Measurements from ENCODE around the gene TTYH1.

TTYH1 gene

DNA sequence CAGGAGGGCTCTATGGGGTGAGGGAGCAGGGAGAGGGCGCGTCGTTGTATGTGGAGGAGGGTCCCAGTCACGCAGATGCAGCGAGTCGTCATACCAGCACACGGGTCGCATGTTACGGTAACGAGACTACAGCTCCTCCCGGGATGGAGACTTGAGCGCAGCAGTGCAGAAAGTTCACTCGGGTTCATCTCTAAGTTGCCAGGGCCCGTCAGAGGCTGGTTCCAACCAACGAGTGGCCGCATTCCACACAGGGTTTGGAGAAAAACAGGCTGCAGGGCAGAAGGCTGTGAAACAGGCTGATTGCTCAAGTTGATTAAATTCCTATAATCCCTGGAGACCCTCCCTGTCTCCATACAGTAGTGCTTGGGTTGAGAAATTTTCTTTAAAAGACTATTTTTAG lies 21.9 kb upstream of the TTYH1 start:
- no peak for DNase-seq (ENCODE audit: low read depth)

DNA sequence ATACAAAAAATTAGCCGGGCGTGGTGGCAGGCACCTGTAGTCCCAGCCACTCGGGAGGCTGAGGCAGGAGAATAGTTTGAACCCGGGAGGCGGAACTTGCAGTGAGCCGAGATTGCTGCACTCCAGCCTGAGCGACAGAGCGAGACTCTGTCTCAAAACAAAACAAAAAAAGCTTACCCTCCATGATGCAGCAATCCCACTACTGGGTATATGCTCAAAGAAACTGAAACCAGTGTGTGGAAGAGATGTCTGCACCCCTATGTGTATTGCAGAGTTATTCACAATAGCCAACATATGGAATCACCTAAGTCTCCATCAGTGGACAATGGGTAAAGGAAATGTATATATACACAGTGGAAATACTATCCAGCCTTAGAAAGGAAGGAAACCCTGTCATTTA lies 19.6 kb upstream of the TTYH1 start:
- no peak for DNase-seq (ENCODE audit: low read depth)

DNA sequence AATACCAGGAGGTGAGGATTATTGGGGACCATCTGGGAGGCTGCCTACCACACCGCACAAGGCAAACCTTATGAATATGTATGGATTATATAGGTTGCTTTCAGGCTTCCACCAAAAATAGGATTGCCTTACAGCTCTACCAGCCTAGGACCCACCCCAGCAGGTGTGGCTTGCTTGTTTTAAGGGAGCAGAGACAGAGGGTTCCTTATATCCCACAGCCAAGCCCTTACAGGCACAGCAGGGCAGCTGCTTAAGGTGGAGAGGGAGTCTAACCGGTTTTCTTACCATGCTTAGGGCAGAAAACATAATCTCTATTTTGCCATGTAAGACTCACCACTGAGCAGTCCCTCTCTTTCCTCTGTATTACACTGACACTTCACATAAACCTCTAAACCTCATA lies 16.1 kb upstream of the TTYH1 start:
- no peak for DNase-seq (ENCODE audit: low read depth)

DNA sequence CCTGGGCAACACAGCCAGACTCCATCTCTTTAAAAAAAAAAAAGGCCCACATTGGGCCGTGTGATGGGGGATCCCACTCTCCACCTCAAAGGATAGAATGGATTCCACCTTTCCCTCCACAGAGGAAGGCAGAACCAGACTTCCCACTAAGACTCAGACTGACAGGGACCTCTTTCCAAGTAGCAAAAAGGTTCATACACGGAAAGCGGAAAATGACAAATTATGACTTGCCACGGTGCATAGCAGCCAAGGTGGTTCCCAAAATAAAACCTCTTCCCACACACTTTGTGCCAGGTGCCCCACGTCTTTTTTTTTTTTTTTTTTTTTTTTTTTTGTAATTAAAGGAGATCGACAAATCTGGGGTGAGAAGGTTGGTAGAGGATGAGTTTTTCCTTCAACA lies 14.4 kb upstream of the TTYH1 start:
- DNase-seq (ENCODE audit: low read depth): no peak

DNA sequence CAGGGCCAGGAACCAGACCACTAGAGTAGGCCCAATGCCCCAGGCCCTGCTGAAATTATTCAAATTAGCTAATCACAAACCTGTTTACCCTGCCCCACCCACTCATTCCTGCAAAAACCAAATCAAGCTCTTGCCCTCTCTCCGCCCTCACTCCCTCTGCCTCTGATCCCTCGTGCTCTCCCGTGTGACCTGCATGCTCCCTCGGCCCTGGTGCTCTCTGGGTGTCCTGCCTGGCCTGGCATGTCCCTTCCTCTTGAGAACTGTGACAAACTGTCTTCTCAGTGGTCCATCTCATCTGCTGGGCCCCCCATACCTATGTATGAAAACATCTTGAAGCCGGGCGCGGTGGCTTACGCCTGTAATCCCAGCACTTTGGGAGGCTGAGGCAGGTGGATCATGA lies 12.2 kb upstream of the TTYH1 start:
- DNase-seq (ENCODE audit: low read depth): no peak

DNA sequence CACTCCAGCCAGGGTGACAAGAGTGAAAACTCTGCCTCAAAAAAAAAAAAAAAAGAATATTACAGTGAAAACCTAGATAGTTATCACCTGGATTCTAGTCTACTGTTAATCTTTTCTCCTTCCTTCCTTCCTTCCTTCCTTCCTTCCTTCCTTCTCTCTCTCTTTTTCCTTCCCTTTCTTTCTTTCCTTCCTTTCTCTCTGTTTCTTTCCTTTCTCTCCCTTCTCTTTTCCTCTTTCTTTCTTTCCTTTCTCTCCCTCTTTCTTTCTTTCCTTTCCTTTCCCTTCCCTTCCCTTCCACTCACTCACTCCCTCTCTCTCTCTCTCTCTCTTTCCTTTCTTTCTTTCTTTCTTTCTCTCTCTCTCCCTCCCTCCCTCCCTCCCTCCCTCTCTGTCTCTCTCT lies 9.6 kb upstream of the TTYH1 start:
- DNase-seq (ENCODE audit: low read depth): no peak

DNA sequence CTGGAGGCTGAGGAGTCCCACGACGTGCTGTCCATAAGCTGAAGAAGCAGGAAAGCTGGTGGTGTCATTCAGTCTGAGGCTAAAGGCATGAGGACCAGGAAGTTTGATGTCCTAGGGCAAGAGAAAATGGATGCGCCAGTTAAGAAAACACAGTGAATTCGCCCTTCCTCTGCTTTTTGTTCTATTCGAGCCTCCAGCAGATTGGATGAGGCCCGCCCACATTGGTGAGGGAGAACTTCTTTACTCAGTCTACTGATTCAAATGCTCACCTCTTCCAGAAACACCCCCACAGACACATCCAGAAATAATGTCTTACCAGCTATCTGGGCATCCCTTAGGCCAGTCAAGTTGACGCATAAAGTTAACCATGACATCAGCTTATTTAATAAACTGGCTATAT lies 7.5 kb upstream of the TTYH1 start:
- DNase-seq (ENCODE audit: low read depth): no peak

DNA sequence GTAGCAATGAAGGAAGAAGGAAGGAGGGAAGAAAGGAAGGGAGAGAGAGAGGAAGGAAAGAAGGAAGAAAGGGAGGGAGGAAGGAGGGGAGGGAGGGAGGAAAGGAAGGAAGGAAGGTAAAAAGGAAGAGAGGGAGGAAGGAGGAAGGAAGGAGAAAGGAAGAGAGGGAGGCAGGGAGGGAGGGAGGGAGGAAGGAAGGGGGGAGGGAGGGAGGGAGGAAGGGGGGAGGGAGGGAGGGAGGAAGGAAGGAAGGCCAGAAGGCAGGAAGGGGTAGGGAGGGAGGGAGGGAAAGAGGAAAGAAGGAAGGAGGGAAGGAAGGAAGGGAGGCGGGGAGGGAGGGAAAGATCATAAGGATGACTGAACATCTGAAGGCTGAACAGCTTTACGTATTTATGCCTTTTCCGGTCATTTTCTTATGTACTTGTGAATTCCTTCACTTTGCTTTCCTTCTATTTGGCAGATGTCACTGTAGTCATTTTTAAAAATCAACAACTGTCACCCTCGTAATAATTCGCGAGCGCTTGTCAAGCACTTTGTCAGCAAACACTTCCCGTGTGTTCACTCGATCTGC lies 6.7 kb upstream of the TTYH1 start:
- no peak for DNase-seq (ENCODE audit: low read depth)

DNA sequence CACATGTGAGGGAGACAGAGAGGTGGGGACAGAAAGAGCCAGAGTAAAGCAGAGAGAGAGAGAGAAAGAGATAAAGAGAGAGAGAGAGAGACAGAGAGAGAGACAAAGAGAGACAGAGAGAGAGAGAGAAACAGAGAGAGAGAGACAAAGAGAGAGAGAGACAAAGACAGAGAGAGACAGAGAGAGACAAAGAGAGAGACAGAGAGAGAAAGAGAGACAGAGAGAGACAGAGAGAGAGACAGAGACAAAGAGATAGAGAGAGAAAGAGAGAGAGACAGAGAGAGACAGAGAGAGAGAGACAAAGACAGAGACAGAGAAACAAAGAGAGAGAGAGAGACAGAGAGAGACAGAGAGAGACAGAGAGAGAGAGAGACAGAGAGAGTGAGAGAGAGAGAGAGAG lies 4.2 kb upstream of the TTYH1 start:
- DNase-seq (ENCODE audit: low read depth): no peak

DNA sequence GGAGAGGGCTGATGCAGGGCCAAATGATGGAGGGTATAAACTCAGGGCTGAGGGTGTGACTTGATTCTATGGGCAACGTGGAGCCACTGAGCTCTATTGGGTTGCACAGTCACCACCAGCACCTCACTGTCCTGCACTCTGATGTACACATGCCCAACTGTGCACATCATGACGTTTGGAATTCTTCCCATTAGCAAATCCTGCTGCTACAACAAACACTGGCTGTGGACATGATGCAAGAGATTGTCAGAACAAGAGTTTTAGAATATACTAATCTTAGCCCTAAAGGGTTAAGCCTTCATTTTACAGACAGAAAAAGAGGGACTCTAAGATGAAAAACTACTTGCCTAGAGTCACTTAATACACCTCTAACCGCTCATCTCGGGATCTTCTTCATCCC lies 2.4 kb upstream of the TTYH1 start:
- no peak for DNase-seq (ENCODE audit: low read depth)

DNA sequence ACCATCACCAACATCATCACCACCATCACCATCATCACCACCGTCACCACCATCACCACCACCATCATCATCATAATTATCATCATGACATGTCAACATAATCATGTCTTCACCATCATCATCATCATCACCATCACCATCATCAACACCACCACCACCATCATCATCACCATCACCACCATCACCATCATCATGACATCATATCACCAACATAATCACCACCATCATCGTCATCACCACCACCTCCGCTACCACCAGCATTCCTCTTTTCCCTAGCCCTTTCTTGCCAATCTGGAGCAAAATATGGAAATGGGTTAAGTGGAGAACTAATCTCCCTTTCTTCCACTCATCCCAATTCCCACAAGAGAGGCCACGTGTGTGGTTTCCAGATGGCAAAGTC lies 1.1 kb upstream of the TTYH1 start:
- no peak for DNase-seq (ENCODE audit: low read depth)

DNA sequence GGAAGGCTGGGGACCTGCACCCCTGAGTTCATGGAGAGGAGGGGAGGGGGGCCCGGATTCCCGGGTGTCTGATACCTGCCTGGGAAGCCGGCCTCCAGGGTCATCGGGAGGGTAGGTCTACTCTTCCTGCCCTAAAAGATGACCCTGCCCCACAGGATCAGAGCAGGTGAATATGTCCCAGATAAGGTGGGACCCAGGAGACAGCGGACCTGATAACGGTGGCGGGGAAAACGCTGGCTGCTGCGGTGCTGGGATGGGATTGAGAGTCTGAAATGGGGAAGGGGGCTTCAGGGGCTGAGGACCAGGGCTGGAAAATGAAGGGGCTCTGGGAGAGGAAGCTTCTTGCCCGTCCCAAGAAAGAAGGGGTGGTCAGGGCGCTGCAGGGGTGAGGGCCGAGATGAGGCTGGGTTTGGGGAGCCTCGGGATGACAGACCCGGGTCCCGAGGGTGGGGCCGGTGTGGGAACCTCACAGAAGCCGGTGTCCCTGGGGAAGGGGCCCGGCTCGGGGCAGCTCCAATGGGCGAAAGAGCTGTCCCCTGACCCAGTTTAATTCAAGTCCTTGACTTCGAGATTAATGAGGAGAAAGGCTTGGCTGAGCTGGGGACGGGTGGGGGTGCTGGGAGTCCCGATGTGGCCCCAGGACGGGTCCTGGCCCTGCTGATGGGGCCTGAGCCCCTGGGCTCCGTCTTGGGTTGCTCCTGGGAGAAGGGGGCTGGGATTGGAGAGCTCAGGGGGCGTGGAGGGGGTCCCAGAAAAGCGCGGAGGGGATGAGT lies 823 bp downstream of the TTYH1 start:
- no peak for DNase-seq (ENCODE audit: low read depth)

DNA sequence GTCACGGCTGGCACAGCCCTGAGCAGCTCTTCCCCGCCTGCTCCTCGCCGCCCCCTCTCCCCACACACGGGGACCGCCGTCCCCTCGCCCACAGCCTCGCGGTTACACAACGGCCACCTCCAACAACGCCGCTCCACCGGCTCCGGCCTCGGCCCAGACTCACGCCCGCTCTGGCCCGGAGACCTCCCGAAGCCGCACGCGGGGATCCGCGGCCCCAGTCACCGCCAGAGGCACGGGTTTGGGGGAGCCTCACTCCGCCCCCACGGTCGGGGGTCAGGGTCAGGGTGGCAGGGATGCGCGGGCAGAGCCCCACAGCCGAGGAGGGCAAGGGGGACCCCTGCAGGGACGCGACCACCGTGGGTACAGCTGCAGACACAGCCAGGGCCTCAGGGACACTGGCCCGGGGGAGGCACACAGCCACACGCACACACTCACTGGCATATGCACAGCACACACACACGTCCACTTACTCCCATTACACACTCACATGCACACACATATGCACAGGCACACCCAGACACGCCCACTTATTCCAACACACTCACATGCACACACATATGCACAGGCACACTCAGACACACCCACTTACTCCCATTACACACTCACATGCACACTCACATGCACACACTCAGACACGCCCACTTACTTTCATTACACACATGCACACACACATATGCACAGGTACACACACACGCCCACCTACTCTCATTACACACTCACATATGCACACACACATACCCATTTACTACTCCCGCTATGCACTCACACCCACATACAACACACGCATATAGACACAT lies 1.6 kb downstream of the TTYH1 start:
- no peak for DNase-seq (ENCODE audit: low read depth)

DNA sequence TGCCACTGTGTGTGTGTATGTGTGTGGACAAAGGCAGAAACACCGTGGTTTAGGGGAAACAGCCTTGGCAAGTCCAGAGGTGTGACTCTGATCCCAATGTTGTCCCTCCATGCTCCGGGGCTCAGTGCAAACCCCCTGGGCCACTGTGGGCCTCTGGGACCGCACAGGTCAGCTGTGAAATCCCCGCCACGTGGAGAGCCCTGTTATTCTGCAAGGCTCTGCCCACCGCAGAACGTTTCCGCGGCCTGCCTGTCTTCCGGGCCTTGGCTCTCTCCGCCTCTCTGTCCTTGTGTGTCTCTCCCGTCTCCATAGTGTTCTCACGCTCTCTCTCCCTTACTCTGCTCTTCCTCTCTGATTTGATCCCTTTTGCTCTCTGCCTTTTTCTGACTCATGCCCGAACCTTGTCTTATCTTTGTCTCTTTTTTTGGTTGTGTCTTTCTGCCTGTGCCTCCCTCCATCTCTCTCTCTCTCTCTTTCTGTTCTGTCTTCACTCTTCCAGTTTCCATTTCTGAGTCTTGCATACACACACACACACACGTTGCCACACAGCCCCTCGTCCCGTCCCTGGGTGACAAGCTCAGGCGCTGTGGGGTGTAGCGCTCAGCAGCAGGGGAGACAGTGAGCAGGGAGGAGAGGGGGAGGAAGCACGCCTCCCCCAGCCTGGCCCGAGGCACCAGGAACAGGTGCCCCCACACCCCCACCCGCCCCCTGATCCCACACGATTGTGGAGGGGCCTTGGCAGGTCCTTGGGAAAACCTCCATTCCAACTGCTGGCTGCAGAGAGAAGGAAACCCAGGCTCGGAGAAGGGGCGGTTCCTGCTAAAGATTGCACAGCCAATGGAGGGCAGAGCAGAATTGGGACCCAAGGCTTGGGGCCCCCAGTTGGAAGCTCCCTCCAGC lies 3.0 kb downstream of the TTYH1 start:
- DNase-seq (ENCODE audit: low read depth): no peak

DNA sequence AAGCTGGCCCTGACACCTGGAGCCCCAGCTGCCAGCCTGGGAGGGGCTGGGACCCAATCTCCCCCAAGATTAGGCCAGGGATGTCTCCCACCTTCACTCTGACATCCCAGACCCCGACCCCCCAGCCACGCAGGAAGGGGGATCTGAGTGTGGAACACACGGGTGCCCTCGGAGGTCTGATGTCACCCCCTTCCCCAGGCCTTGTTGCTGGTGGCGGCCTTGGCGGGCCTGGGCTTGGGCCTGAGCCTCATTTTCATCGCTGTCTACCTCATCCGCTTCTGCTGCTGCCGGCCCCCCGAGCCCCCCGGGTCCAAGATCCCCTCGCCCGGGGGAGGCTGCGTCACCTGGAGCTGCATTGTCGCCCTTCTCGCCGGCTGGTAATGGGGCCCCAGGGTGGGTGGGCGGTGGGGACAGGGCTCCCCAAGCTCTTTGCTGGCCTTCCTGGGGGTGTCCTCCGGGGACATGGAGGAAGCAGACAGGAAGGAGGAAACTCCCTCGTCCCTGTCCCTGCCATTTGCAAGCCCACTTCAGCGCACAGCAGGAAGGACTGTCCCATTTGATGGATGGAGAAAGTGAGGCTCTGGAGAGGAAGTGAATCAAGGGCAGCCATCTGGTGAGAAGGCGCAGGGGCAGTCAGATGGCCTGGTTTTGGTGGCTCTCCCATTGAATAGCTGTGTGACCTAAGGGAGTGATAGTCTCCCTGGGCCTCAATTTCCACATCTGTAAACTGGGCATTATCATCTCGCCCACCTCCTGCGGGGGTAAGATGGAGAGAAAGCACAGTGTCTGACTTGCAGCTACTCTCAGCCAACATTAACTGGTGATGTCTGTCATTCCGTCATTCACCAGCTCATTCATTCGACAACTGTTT lies 3.9 kb downstream of the TTYH1 start:
- no peak for DNase-seq (ENCODE audit: low read depth)

DNA sequence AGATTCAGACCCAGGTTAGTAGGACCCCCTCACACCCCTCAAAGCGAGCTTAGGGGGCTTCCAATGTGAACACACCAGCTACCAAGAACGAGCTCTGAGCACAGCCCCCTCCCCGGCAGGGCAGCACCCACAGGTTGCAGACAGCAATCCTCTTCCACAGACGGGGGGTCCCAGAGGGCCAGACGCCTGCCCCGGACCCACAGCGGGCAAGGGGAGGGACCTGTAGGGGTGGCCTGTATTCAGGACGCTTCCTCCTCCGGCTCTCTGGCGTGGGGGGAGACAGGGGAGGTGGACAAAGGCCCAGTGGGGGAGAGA lies 4.8 kb downstream of the TTYH1 start:
- no peak for DNase-seq (ENCODE audit: low read depth)

DNA sequence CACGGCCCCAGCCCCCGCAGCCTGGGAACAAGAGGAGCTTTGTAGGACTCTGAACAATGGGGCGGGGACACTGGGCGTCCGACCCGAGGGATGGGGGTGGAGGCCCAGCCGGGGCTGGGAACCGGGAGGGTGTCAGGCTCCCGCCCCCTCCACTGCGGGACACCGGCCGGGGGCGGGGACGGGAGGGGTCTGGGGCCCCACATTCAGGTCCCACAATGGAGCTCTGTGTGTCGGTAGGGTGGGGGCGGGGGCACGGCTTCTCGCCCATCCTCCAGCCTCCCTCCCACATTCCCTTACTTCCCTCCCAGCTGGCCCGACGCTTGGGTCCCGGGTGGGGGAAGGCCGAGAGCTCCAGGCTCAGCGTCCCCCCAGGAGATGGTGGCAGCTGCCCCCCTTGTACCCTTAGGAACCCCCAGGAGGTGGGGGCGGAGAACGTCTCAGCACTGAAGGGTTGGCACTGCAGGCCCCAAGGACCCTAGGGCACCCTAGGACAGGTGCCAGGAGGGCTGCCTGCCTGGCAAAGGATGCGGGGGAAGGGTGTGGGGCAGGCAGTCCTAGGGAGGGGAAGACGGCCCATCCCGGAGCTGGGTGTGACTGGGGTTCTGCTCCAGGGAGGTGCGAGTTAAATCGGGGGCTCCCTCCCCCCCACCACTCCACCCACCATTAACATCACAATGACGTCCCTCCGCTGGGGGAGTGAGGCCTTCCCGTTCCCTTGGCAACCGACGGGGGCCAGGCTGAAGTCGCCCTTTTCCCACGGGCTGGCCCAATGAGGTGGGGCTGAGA lies 5.3 kb downstream of the TTYH1 start:
- no peak for DNase-seq (ENCODE audit: low read depth)

DNA sequence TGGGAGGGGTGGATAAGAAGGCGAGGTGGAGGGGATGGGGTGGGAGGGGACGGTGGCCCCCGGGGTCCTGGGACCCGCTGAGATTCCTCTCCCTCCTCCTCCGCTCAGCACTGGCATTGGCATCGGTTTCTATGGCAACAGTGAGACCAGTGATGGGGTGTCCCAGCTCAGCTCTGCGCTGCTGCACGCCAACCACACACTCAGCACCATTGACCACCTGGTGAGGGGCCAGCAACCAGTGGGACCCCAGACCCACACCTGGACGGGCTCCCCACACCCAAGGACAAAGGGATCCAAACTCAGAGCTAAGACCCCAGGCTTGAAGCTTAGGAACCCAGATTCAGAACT lies 5.9 kb downstream of the TTYH1 start:
- no peak for DNase-seq (ENCODE audit: low read depth)

DNA sequence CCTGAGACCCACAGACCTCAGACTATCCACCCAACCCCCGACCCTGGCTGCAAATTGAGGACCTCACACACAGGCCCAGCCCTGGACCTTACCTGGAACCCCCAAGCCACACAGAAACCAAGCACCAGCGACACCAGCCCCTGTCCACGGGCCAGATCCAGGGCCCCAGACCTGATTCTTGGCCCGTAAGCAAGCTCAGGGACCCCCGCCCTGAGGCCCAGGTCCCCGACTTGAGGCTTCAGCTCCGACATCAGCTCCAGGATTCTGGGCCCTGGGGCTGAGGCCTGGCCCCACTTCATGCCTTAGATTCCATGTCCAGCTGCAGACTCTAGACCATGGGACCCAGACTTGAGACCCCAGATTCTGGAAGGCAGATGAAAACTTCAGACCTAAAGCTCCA lies 6.3 kb downstream of the TTYH1 start:
- no peak for DNase-seq (ENCODE audit: low read depth)

DNA sequence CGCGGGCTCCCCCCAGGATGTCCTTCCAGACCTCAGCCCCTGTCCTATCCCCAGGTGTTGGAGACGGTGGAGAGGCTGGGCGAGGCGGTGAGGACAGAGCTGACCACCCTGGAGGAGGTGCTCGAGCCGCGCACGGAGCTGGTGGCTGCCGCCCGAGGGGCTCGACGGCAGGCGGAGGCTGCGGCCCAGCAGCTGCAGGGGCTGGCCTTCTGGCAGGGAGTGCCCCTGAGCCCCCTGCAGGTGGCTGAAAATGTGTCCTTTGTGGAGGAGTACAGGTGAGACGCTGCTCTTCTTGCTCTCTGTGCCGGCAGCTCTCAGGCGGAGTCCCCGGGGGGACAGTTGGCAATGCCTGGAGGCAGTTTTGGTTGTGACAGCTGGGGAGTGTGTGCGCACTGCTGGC lies 6.9 kb downstream of the TTYH1 start:
- no peak for DNase-seq (ENCODE audit: low read depth)

DNA sequence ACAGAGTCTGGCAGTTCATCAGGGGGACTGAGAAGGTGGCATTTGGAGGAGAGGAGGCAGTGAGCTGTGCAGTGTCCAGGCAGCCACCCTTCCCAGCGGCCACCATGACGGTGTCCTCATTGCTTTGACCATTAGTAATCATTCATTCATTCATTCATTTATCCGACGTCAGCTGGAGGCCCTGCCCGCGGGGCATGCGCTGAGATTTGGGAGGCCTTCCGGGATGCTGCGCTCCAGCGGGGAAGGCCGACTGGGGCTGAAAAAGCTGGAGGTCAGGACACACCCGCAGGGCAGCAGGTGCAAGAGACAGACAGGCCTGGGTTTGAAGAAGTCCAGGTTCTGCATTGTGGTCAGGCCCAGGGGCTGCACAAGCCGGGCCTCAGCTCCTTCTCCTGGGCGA lies 8.9 kb downstream of the TTYH1 start:
- DNase-seq (ENCODE audit: low read depth): no peak

All from non-pigmented ciliary epithelial cell (primary cell).